Measurements from ENCODE around the gene ADARB2. TPM values are rescaled to one million over a fixed set of nuclear protein-coding genes. Genes with fewer than 3 reads are reported as not detected.

The ADARB2 gene
- polyA plus RNA-seq, 1 of the 3 experiments (the other 2 are of a cell fraction), result not detected

GRCh38 chr10:1738950-1739349 is 1.6 kb upstream of the ADARB2 start (continued):
- no peak for TF ChIP-seq REST (IDR thresholded peaks at IDR 0.05; ENCODE audit: low read depth, low read length)

GRCh38 chr10:1736972-1737221 is 428 bp downstream of the ADARB2 start:
- POLR2A ChIA-PET, result interaction anchor here (1.0 to 1.5 kb wide), 3 partner anchors 8 to 85 kb away, joined by 3 to 6 read pairs (median 3); no protein-coding TSS in a partner anchor
- Histone ChIP-seq H3K9me2 (no peaks in the 10 kb centered on the region), H3K27ac (ENCODE audit: low read depth in 2 of 2, low read length in 1 of 2) (peak overlapping the region in 1 of 2 experiments; percentile 75; a peak in 2 of 4 replicates), H3K9me3 (no peaks in the 10 kb centered on the region), H3F3A (replicated peaks; ENCODE audit: insufficient read depth) (no peaks in the 10 kb centered on the region), H3K9ac (no peak overlapping the region), H3K4me1 (ENCODE audit: control insufficient read depth in 1 of 2, insufficient read depth in 2 of 2, low read depth in 1 of 2, low read length in 1 of 2) (peaks cover 0 to 21% of the 10 kb centered on the region in 2 experiments; a peak in 2 of 4 replicates), H2AFZ (ENCODE audit: low read depth) (no peak overlapping the region), H3K27me3 (ENCODE audit: insufficient read depth) (no peaks in the 10 kb centered on the region), H3K79me2 (ENCODE audit: insufficient read depth) (no peaks in the 10 kb centered on the region), H3K36me3 (replicated peaks in 1 of 2; ENCODE audit: control insufficient read depth in 1 of 2, insufficient read depth in 2 of 2, low read length in 1 of 2) (no peaks in the 10 kb centered on the region), H3K4me3 (ENCODE audit: low read depth in 2 of 2, low read length in 1 of 2) (peak overlapping the region in 1 of 2 experiments; percentile 51; a peak in 2 of 4 replicates), H4K20me1 (ENCODE audit: insufficient read depth) (no peaks in the 10 kb centered on the region), H3K4me2 (no peak overlapping the region)
- DNase-seq, result no peak
- TF ChIP-seq TEAD4 (IDR thresholded peaks at IDR 0.05; ENCODE audit: borderline replicate concordance, insufficient read depth) (no peak), EZH2phosphoT487 (IDR thresholded peaks at IDR 0.05; ENCODE audit: borderline replicate concordance, low read depth) (no peak), RXRA (IDR thresholded peaks at IDR 0.05; ENCODE audit: borderline replicate concordance, low read depth) (no peak), GABPA (IDR thresholded peaks at IDR 0.05; ENCODE audit: low read depth) (no peak), ELF1 (IDR thresholded peaks at IDR 0.05) (no peak), MXI1 (IDR thresholded peaks at IDR 0.05; ENCODE audit: low read depth, low read length) (peak; percentile 0; the same call in 1 of the 2 replicates)
- WGBS (ENCODE audit: low lambda C conversion rate), result 2% methylated on average over 10 of the region's 17 CpGs
- CTCF ChIA-PET, result interaction anchor here (1.2 to 1.6 kb wide), 5 partner anchors 9 to 439 kb away, joined by 3 to 7 read pairs (median 4); no protein-coding TSS in a partner anchor

- H3K9me3 ChIP-seq, result no peaks in the 10 kb centered on the region
- no peaks in the 10 kb centered on the region for H4K20me1 ChIP-seq (ENCODE audit: insufficient read depth)
- no peaks in the 10 kb centered on the region for H3K79me2 ChIP-seq (ENCODE audit: insufficient read depth)
- no peak overlapping the region for H3K4me2 ChIP-seq
- TF ChIP-seq FOXJ3 (CRISPR knock-in tag; IDR thresholded peaks at IDR 0.05), result 0 out of 2 replicates have a peak, but pooled peaks have one; percentile 12
- TF ChIP-seq GATA2 (CRISPR knock-in tag; IDR thresholded peaks at IDR 0.05), result no peak
- no peak overlapping the region for H2AFZ ChIP-seq (ENCODE audit: low read depth)
- peak overlapping the region in 1 of 2 experiments; percentile 75; a peak in 2 of 4 replicates for H3K27ac ChIP-seq (ENCODE audit: low read depth in 2 of 2, low read length in 1 of 2)
- CTCF ChIA-PET, result interaction anchor here (0.6 to 1.6 kb wide), 5 partner anchors 9 to 219 kb away, joined by 3 to 7 read pairs (median 4); no protein-coding TSS in a partner anchor
- H3K36me3 ChIP-seq (replicated peaks in 1 of 2; ENCODE audit: control insufficient read depth in 1 of 2, insufficient read depth in 2 of 2, low read length in 1 of 2), result no peaks in the 10 kb centered on the region
- peak; percentile 63 for DNase-seq
- H3F3A ChIP-seq (replicated peaks; ENCODE audit: insufficient read depth), result no peaks in the 10 kb centered on the region
- 12% methylated on average over 17 of the region's 43 CpGs for WGBS (ENCODE audit: low lambda C conversion rate)
- H3K4me1 ChIP-seq (ENCODE audit: control insufficient read depth in 1 of 2, insufficient read depth in 2 of 2, low read depth in 1 of 2, low read length in 1 of 2), result peaks cover 0 to 24% of the 10 kb centered on the region in 2 experiments; a peak in 2 of 4 replicates
- no peak overlapping the region for H3K9ac ChIP-seq
- H3K27me3 ChIP-seq (ENCODE audit: insufficient read depth), result no peaks in the 10 kb centered on the region
- POLR2A ChIA-PET, result interaction anchor here (1.1 to 1.5 kb wide), 2 partner anchors 9 to 85 kb away, joined by 3 to 6 read pairs; no protein-coding TSS in a partner anchor
- H3K4me3 ChIP-seq (ENCODE audit: low read depth in 2 of 2, low read length in 1 of 2), result peak overlapping the region in 1 of 2 experiments; percentile 51; a peak in 2 of 4 replicates
- no peaks in the 10 kb centered on the region for H3K9me2 ChIP-seq
These were observed 967 bp downstream of the ADARB2 start for GRCh38 chr10:1736144-1736971.
